PC-3 (cell line): ENCODE results near the gene EPHB1. TPM values are rescaled to one million over a fixed set of nuclear protein-coding genes. Genes with fewer than 3 reads are reported as not detected.

ENCODE experiments used
- ATAC-seq: fragments of 200-7000 bp; cut with Tn5 transposase; 2 replicates; pipeline ENCODE4 v1.9.1; 2020; ENCODE audit warnings: mild to moderate bottlenecking, moderate library complexity
- BruUV-seq: library from RNA; stranded (reverse); fragments of 400-500 nt; replicated peaks from 2 replicates; lab custom pipeline; 2021; lab: Mats Ljungman, UMichigan
- CTCF ChIA-PET: fragments of 300-600 bp; sonication (Branson Sonifier 250); formaldehyde crosslinking; loops from one replicate; lab custom pipeline; 2022; ENCODE audit warnings: antibody characterized with exemption; lab: Charles Lee
- POLR2A ChIA-PET: fragments of 300-600 bp; sonication (Branson Sonifier 250); formaldehyde crosslinking; loops from one replicate; lab custom pipeline; 2022; ENCODE audit warnings: antibody characterized with exemption; ENCODE audit not compliant: unreplicated experiment; lab: Charles Lee
- DNase-seq: peaks from one replicate; pipeline ENCODE4 v3.0.0-alpha.2; 2015
- H2AFZ ChIP-seq: fragments of 300-600 bp; sonication (generic); 2 replicates; pipeline ENCODE4 v1.6.0; 2016; ENCODE audit warnings: antibody characterized with exemption, low read length
- H3F3A ChIP-seq: fragments of 300-600 bp; sonication (generic); one replicate; pipeline ENCODE4 v1.6.0; 2017; ENCODE audit warnings: antibody characterized with exemption, low read length, control low read depth, mild to moderate bottlenecking; ENCODE audit not compliant: unreplicated experiment
- H3K27ac ChIP-seq: fragments of 300-600 bp; sonication (generic); 2 replicates; pipeline ENCODE4 v1.5.1; 2016; ENCODE audit warnings: mild to moderate bottlenecking, low read length
- H3K27me3 ChIP-seq: fragments of 300-600 bp; sonication (generic); 2 replicates; pipeline ENCODE4 v1.6.1; 2016; ENCODE audit warnings: low read length, mixed read lengths
- H3K36me3 ChIP-seq: fragments of 300-600 bp; sonication (generic); 2 replicates; pipeline ENCODE4 v1.6.1; 2016; ENCODE audit warnings: low read depth, mixed run types, low read length, mixed read lengths
- H3K4me1 ChIP-seq: fragments of 300-600 bp; sonication (generic); 2 replicates; pipeline ENCODE4 v1.5.1; 2016; ENCODE audit warnings: low read length; ENCODE audit not compliant: insufficient read depth
- H3K4me2 ChIP-seq: fragments of 300-600 bp; sonication (generic); 2 replicates; pipeline ENCODE4 v1.6.0; 2016; ENCODE audit warnings: low read length
- H3K4me3 ChIP-seq: fragments of 300-600 bp; sonication (generic); 2 replicates; pipeline ENCODE4 v1.5.1; 2016; ENCODE audit warnings: mild to moderate bottlenecking, low read length, mixed read lengths
- H3K79me2 ChIP-seq: fragments of 300-600 bp; sonication (generic); 2 replicates; pipeline ENCODE4 v1.6.1; 2017; ENCODE audit warnings: low read length, mixed read lengths
- H3K9ac ChIP-seq: fragments of 300-600 bp; sonication (generic); 2 replicates; pipeline ENCODE4 v1.6.0; 2016; ENCODE audit warnings: mild to moderate bottlenecking, low read length
- H3K9me2 ChIP-seq: fragments of 300-600 bp; sonication (generic); replicated peaks from 2 replicates; pipeline ENCODE4 v1.6.1; 2016; ENCODE audit warnings: mixed run types, low read length, mixed read lengths
- H3K9me3 ChIP-seq: fragments of 300-600 bp; sonication (generic); 2 replicates; pipeline ENCODE4 v1.6.1; 2016; ENCODE audit warnings: low read length, mixed read lengths
- H4K20me1 ChIP-seq: fragments of 300-600 bp; sonication (generic); 2 replicates; pipeline ENCODE4 v1.6.1; 2016; ENCODE audit warnings: low read length, mixed read lengths
- EZH2 ChIP-seq: fragments of 300-600 bp; sonication (generic); IDR thresholded peaks from one replicate; pipeline ENCODE4 v1.6.1; 2017; ENCODE audit warnings: antibody characterized with exemption, mild to moderate bottlenecking, low read length; ENCODE audit not compliant: unreplicated experiment
- EZH2phosphoT487 ChIP-seq: fragments of 300-600 bp; sonication (generic); IDR thresholded peaks from 2 replicates; pipeline ENCODE4 v1.6.1; 2018; ENCODE audit warnings: mild to moderate bottlenecking, antibody characterized with exemption, low read length, borderline replicate concordance
- intact Hi-C: fragments of 100-400 bp; cut with micrococcal nuclease; formaldehyde crosslinking; loops from 2 replicates; pipeline ENCODE4 v1.9.0; 2023
- total RNA-seq: library from RNA; depleted of rRNA; stranded (reverse); fragments of >200 nt; gene quantifications from 2 replicates; pipeline ENCODE4 v1.2.3, GENCODE V29; 2014
- TF ChIP-seq, protein P1 (sequence below): fragments of 300-600 bp; sonication (generic); conservative IDR thresholded peaks from 2 replicates; pipeline ENCODE4 v1.5.1; 2017; ENCODE audit warnings: antibody characterized with exemption, low read depth, mild to moderate bottlenecking, low read length

Gene EPHB1
- total RNA-seq, 1 experiment from 2014 or later: 0.69 TPM

DNA sequence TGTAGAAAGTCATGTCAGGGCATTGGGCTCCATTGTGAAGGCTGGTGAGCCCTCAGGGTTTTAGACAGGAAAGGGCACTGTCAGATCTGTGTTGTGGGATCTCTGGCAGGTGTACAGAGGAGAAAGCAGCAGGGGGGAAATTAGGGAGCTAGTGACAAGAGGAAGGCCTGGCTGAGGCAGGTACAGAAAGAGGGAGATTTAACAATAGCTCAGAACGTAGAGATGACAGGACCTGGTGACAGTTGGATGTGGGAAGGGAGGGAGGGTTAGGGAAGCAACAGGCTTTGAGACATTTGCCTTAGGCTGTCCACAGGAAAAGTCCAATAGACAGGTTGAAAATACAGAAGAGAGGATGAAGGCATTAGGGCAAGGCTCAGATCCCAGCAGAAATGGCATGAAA lies 288.1 kb downstream of the EPHB1 start:
- CTCF ChIA-PET: no interaction called here
- no peaks in the 10 kb centered on the region for H3K9me3 ChIP-seq
- H3K79me2 ChIP-seq: no peaks in the 10 kb centered on the region
- no peaks in the 10 kb centered on the region for H3K27me3 ChIP-seq
- no peak overlapping the region for H3K4me2 ChIP-seq
- H3K4me1 ChIP-seq: no peaks in the 10 kb centered on the region
- DNase-seq: no peak
- no peak overlapping the region for H3K9ac ChIP-seq
- no peaks in the 10 kb centered on the region for H4K20me1 ChIP-seq
- TF ChIP-seq EZH2phosphoT487: no peak
- no peak for ATAC-seq
- H2AFZ ChIP-seq: no peak overlapping the region
- no TSS peak for BruUV-seq
- no peaks in the 10 kb centered on the region for H3K9me2 ChIP-seq
- H3F3A ChIP-seq: no peaks in the 10 kb centered on the region
- POLR2A ChIA-PET: interaction anchor here (0.6 kb wide), 1 partner anchor 15 kb away, joined by 35 read pairs; no protein-coding TSS in a partner anchor
- no peak overlapping the region for H3K27ac ChIP-seq
- no peaks in the 10 kb centered on the region for H3K36me3 ChIP-seq
- intact Hi-C loops: no loop called here
- H3K4me3 ChIP-seq: no peak overlapping the region

- CTCF ChIA-PET: no interaction called here
- no peaks in the 10 kb centered on the region for H3K79me2 ChIP-seq
- intact Hi-C loops: no loop called here
These were observed 288.7 kb downstream of the EPHB1 start for GRCh38 chr3:135083756-135084155.

GRCh38 chr3:135084405-135084804 lies 289.3 kb downstream of the EPHB1 start:
- Histone ChIP-seq H4K20me1 (no peaks in the 10 kb centered on the region), H3K9me2 (no peaks in the 10 kb centered on the region), H3K9me3 (no peaks in the 10 kb centered on the region), H3K79me2 (no peaks in the 10 kb centered on the region), H3K4me3 (no peak overlapping the region), H3K27me3 (no peaks in the 10 kb centered on the region), H3K9ac (no peak overlapping the region), H3K27ac (no peak overlapping the region), H3K36me3 (no peaks in the 10 kb centered on the region), H2AFZ (no peak overlapping the region), H3K4me2 (no peak overlapping the region), H3F3A (no peaks in the 10 kb centered on the region), H3K4me1 (peaks cover 4% of the 10 kb centered on the region; the same call in 1 of the 2 replicates)
- TF ChIP-seq EZH2 (no peak), EZH2phosphoT487 (no peak)
- TF ChIP-seq, protein P1, sequence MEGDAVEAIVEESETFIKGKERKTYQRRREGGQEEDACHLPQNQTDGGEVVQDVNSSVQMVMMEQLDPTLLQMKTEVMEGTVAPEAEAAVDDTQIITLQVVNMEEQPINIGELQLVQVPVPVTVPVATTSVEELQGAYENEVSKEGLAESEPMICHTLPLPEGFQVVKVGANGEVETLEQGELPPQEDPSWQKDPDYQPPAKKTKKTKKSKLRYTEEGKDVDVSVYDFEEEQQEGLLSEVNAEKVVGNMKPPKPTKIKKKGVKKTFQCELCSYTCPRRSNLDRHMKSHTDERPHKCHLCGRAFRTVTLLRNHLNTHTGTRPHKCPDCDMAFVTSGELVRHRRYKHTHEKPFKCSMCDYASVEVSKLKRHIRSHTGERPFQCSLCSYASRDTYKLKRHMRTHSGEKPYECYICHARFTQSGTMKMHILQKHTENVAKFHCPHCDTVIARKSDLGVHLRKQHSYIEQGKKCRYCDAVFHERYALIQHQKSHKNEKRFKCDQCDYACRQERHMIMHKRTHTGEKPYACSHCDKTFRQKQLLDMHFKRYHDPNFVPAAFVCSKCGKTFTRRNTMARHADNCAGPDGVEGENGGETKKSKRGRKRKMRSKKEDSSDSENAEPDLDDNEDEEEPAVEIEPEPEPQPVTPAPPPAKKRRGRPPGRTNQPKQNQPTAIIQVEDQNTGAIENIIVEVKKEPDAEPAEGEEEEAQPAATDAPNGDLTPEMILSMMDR: no peak
- POLR2A ChIA-PET: no interaction called here
- no TSS peak for BruUV-seq
- intact Hi-C loops: no loop called here
- CTCF ChIA-PET: no interaction called here
- ATAC-seq (no peak), DNase-seq (no peak)

More at GRCh38 chr3:135083756-135084155, 288.7 kb downstream of the EPHB1 start:
- H3K36me3 ChIP-seq: no peaks in the 10 kb centered on the region
- no peaks in the 10 kb centered on the region for H3K9me2 ChIP-seq
- H3K4me3 ChIP-seq: no peak overlapping the region
- no peaks in the 10 kb centered on the region for H4K20me1 ChIP-seq
- POLR2A ChIA-PET: no interaction called here
- no peak overlapping the region for H3K4me2 ChIP-seq
- TF ChIP-seq EZH2phosphoT487 (no peak), EZH2 (no peak)
- TF ChIP-seq, protein P1: no peak
- no TSS peak for BruUV-seq
- DNase-seq (no peak), ATAC-seq (no peak)
- H3K4me1 ChIP-seq: no peaks in the 10 kb centered on the region
- no peak overlapping the region for H3K27ac ChIP-seq
- no peaks in the 10 kb centered on the region for H3F3A ChIP-seq
- no peaks in the 10 kb centered on the region for H3K9me3 ChIP-seq
- H3K9ac ChIP-seq: no peak overlapping the region
- H3K27me3 ChIP-seq: no peaks in the 10 kb centered on the region
- no peak overlapping the region for H2AFZ ChIP-seq
